GM12874 (cell line): ENCODE measurements around the gene DHDDS.

Experiments
- TF ChIP-seq, protein P1 (sequence below): IDR thresholded peaks from 2 replicates; pipeline ENCODE4 v1.5.1; 2011; ENCODE audit warnings: low read depth, mild to moderate bottlenecking, control low read depth, low read length, moderate library complexity; ENCODE audit not compliant: insufficient read depth

Gene DHDDS

DNA sequence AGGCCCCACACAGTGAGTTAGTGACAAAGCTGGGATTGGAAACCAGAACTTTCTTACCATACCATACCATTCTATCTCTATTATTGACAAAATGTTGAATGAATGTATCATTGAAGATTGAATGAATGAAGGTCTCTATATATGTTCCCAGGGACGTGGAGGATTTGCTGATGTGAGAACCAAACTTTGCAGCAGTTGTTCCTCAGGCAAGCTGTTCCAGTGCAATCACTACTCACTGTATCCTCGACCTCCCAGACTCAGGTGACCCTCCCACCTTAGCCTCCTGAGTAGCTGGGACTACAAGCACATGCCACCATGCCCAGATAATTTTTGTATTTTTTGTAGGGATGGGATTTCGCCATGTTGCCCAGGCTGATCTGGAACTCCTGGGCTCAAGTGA is 33.1 kb upstream of the DHDDS start:
- TF ChIP-seq, protein P1, sequence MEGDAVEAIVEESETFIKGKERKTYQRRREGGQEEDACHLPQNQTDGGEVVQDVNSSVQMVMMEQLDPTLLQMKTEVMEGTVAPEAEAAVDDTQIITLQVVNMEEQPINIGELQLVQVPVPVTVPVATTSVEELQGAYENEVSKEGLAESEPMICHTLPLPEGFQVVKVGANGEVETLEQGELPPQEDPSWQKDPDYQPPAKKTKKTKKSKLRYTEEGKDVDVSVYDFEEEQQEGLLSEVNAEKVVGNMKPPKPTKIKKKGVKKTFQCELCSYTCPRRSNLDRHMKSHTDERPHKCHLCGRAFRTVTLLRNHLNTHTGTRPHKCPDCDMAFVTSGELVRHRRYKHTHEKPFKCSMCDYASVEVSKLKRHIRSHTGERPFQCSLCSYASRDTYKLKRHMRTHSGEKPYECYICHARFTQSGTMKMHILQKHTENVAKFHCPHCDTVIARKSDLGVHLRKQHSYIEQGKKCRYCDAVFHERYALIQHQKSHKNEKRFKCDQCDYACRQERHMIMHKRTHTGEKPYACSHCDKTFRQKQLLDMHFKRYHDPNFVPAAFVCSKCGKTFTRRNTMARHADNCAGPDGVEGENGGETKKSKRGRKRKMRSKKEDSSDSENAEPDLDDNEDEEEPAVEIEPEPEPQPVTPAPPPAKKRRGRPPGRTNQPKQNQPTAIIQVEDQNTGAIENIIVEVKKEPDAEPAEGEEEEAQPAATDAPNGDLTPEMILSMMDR = no peak

DNA sequence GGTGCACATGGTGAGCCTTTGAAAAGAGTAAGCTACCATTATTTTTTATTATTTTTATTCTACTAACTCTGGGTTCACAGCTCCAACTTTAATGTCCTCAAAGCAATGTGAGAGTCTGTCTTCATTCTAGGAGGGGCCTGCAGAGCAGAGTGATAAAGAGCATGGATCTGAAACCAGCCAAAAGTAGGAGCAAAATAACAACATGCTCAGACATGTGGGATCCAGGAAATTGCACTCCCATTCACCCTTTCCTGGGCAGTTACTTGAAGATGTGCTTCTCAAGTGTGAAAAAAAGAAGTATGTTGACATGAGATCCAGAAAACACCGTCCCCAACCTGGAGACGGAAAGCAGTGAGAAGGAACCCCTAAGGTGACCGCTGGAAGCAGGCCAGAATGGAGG is 30.2 kb upstream of the DHDDS start:
- TF ChIP-seq, protein P1 = no peak

DNA sequence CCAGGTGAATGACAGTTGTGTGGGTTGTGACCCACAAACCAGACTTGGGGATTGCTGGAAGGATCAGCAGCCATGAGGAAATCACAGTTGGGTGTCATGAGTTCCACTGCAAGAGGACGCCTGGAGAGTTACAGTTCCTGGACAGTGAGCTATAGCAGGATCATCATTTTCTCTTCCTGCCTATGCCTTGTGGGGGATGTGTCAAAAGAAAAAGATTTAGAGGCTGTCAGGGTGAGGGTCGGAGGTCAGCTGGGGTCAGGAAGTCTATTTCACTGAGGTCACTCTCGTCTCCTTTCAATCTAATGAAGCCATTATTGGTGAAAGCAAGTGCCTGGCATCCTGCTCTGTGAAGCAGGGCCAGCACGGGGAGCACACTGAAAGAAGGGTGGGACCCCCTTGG is 28.5 kb upstream of the DHDDS start:
- TF ChIP-seq, protein P1 = no peak

DNA sequence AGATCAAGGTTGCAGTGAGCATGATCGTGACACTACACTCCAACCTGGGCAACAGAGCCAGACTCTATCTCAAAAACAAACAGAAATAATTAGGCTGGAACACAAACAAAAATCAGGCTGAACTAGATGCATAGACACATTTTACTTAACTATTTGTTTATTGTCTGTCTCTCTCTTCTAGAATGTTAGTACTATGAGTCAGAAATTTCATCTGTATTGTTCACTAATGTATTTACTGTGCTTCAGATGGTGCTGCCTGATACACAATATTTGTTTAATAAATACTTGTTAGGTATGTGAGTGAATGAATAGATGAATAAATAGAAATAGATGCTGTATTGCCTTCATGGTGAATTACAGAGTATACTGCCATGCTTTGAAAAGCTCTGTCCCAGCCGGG is 27.5 kb upstream of the DHDDS start:
- TF ChIP-seq, protein P1 = no peak

DNA sequence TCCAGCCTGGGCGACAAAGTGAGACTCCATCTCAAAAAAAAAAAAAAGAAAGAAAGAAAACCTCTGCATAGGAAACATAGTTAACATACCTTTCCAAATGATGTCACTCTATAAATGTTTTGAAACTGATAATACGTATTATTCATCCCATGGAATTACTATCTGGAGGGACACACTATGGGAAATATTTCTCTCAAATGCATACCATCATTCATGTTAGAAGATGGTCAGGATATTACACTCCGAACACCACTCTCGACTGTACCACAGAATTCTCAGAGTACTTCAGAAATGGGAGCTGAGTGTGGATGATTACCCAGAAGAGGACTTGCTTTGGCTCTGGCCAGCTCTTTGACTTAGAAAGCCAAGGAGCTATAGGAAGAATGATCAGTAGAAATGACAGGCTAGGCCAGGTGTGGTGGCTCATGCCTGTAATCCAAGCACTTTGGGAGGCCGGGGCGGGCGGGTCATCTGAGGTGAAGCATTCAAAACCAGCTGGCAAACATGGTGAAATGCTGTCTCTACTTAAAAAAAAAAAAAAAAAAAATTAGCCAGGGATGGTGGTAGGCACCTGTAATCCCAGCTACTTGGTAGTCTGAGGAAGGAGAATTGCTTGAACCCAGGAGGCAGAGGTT is 26.7 kb upstream of the DHDDS start:
- TF ChIP-seq, protein P1 = no peak

DNA sequence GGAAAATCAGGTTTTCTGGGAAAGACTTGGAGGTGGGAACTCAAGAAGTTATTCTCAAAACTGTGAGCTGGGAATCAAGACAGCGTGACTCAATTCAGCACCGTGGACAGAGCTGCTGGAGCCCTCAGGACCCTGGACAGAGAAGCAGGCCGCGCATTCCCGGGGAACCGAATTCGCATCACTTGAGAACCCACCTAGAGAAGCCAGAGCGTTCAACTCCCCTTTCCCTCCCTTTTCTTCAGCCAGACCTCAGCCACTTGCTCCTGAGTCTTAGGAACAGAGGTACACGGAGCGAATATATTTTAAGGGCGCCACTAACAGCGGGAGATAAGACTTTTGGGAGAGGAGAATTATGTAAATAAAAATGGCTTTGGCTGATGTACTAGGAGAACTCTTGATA is 23.5 kb upstream of the DHDDS start:
- TF ChIP-seq, protein P1 = no peak

DNA sequence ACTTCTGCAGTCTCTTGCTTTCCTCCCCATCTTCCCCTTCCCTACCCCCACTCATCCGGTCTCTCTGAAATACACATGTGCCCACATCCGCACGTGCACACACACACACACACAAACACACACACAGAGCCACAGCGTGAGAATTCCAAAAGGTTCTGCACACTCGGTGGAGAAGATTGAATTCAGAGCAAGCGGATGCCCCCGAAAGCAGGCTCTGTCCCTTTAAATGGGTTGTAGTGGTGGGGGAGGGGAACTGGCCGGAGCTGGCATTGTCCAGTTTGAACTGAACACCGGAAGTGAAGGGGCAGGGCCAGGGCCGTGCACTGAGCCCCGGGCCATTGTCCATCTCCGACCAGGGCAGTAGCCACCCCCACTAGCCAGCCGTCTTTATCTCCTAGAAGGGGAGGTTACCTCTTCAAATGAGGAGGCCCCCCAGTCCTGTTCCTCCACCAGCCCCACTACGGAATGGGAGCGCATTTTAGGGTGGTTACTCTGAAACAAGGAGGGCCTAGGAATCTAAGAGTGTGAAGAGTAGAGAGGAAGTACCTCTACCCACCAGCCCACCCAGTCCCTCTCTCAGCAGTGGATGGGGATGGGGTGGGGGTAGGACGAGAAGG is 22.8 kb upstream of the DHDDS start:
- TF ChIP-seq, protein P1 = no peak
